Erythroblast (primary cell): Measurements from ENCODE around the gene TEFM.

Experiments used
- GATA1 ChIP-seq: IDR thresholded peaks from 2 replicates; pipeline ENCODE4 v1.6.1; 2011; ENCODE audit warnings: low read depth, mild to moderate bottlenecking, control low read depth, low read length, moderate library complexity
- POLR2A ChIP-seq: IDR thresholded peaks from 2 replicates; pipeline ENCODE4 v1.6.1; 2011; ENCODE audit warnings: mild to moderate bottlenecking, low read length

DNA sequence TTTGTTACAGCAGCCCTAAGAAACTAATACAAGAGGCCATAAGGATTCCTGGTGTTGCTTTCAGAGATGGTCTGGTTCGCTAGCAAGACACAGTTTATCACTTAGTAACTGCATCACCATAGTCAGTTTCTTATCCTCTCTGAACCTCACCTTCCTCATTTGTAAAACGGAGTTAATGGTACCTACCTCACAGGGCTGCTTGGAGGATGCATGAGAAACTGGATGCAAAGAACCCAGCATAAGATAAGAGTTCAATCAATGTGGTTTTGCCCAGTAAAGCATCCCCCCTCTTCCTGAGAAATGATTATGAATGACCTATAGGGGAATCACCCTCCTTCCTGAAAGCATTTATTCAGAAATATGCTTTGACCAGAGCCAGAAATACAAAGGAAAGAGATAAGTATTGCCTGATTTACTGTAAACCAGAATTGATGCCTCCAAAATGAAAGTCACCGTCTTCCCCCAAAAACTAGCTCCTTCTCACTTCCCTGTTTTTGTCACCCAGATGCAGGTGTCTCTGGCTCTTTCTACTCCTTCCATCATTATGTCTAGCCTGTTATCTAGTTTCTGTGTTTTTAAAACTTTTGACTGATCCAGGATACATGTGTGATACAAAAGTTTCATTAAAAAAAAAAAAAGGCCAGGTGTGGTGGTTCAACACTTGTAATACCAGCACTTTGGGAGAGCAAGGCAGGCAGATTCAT lies 2.8 kb upstream of the TEFM start:
- TF ChIP-seq POLR2A (no peak), GATA1 (no peak)
